HuH-7.5 (cell line): ENCODE measurements around the gene HYAL3.

ENCODE experiments used
- DNase-seq: peaks from one replicate; pipeline ENCODE4 v3.0.0; 2011; ENCODE audit warnings: low spot score

Gene HYAL3, protein sequence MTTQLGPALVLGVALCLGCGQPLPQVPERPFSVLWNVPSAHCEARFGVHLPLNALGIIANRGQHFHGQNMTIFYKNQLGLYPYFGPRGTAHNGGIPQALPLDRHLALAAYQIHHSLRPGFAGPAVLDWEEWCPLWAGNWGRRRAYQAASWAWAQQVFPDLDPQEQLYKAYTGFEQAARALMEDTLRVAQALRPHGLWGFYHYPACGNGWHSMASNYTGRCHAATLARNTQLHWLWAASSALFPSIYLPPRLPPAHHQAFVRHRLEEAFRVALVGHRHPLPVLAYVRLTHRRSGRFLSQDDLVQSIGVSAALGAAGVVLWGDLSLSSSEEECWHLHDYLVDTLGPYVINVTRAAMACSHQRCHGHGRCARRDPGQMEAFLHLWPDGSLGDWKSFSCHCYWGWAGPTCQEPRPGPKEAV

DNA sequence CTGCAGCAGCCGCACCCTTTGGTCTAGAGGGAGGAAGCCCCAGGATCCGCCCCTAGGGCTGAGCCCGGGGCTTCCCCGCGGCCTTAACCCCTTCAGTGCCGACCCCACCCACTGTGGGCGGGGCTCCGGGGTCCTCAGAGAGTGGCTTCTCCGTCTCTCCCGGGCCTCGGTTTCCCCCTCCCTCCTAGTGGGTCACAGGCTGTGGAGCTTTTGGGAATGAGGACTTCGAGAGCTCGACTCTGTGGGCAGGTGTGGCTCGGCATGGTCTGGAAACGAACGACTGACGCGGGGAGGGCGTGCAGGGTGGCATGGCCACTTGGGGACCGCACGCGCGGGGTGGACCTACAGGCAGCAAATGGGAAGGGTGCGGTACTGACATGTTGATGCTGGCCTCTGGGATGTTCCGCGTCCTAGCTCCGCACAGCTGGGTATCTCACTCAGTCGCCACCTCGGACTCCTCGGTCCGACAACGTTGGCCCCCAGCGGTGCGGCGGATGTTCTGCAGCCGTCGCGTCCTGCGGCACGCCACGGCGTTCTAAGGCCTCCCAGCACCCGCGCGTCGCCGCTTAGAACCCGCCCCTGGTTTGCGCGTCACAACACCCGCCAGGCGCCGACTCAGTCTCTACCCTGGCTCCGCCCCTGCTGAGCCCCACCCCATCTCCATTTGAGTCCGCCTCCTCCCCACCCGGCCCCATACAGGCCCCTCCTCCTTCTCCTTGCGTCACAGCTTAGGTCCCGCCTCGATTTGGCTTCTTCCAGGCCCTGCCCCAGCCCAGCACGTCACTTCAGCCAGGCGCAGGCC, at the start of gene HYAL3, which contains the start of gene NAA80:
TSS of gene HYAL3 (minus strand) at position 570 of the 802 bp plus-strand sequence. CDS start 3,803 bp downstream, outside the sequence.
TSS of gene NAA80 (minus strand) at position 570 of the 802 bp plus-strand sequence. CDS start 1,942 bp downstream, outside the sequence.
- peak; percentile 98 for DNase-seq

DNA sequence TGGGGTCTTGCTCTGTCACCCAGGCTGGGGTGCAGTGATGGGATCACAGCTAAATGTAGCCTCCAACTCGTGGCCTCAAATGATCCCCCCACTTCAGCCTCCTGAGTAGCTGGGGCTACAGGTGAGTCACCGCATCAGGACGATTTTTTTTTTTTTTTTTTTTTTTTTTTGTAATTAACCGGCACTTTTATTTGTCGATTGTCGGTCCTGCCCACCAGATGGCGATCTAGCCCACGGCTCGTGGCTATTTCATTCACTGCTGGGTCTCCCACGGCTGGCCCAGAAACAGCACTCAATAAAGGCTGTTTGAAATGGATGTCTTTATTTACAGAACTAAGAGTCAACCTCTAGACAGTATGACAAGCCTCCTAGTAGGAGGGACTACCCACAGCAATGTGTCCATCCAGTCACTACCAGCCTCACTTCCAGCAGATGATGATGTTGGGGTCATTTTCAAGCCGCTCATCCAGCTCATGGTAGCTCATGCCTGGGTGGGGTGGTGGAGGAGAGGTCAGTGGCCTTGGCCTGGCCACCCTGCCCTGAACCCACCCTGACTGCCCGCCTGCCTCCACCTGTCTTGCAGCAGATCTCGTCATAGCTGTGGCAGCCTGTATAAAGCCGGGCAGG, 48.1 kb upstream of the HYAL3 start:
- peak; percentile 71 for DNase-seq

DNA sequence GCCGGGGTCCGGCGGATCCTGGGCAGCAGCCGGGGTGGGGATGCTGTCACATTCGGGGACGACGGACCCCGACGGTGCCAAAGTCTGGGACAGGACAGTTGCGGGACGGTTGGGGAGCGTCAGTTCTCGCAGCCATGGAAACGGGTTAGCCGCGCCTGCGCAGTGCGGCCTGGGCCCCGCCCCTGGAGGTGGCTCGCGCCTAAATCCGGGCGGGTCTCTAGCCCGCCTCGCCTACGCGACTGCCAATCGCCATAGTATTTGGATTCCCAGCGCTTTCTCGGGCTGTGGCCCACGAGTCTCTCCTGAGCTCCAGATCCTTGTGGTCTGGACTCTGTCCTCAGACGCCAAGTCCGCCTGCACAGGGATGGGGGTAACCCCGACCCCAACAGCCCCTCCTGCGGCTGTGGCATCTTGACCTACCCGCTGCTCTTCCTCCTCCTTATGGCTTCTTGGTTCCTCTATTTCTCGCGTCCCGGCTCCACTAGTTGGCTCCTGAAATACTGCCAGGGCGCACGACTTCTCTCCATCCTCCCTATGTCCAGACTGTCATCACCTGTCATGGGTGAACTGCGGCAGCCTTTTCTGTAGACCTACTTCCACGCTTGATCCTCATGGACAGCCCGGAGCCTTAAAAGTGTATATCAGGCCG, 46.5 kb upstream of the HYAL3 start, which contains the start of gene ZMYND10:
TSS of gene ZMYND10 (minus strand) at position 147 of the 649 bp plus-strand sequence. CDS start 153 bp downstream, outside the sequence.
- DNase-seq, result no peak

DNA sequence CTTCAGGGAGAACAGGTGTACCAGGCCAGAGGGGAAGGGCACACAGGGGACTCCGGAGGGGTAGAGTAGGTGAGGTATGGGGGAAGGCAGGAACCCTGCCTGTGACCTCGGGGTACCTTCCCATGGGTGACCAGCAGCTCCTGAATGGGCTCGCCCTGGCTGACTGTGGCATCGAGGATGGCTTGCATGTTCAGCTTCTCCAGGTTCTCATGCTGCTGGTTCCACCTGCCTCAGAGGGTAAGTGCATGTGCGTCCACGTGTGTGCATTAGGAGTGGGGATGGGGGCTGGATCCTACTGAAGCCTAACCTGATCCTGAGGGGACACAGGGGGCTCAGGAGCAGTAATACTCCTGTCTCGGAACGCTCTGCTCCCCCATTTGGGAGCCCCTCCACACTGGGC, 45.8 kb upstream of the HYAL3 start:
- DNase-seq, result no peak

DNA sequence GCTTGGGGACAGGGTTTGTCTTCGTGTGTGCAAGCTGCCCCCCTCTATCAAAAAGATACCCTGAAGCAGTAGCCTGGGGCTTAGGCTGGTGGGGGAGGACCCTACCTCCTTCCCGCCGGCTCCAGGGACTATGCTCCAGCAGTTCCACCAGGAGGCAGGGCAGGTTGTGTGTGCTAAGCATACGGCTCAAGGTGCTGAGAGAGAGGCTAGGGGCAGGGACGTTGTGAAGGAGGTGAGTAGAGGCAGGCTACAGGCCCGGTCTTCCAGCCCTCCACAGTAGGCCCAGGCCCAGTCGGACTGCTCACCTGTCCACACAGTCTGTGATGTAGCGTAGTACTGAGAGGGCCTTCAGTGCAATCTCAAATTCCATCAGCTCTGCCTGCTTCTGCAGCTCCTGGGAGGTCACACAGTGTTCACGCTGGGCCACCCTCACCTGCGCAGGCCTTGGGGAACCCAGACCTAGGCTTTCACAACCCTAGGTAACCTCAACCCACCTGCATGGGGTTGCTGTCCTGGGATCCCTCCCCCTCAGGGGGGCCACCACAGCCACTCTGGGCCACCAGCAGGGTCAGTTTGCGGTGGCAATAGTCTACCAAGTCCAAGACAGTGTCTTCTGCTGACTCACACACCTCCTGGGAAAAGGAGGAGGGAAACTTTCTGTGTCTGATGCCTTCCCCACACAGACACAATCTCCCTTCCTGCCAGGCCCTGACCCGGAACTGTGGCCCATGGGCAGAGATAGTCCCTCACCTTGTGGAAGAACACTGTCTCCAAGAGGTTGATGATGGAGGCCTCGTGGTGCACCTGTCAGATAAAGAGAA, 43.8 kb upstream of the HYAL3 start:
- DNase-seq, result no peak

DNA sequence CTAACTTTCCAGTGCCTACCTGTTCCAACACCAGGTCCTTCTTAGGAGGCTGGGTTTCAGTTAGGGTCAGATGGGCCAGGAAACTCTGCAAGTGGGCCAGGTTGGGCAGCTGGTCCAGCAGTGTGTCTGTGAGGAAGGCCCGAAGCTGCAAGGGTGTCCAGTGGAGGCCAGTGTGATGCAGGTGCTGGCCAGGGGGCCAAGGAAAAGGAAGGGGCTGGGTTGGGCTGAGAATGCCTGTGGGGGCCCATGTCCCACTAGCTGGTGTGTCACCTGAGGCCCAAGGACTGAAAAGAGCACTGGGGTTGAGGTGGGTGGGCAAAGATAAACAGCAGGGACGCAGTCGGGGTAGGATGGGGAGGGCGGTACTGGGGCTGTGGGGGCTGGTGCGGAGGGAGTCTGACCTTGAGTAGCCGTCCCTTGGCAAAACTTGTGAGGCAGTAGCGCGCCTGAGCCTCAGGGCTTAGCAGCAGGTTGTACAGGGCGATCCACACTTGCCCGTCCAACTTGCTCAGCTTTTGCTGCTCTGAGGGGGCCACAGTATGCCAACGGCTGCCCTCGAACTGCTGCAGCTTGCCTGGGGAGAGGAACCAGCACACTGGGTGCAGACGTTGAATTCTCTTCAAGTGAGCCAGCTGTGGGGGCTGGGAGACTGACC, 42.9 kb upstream of the HYAL3 start:
- DNase-seq, result no peak

DNA sequence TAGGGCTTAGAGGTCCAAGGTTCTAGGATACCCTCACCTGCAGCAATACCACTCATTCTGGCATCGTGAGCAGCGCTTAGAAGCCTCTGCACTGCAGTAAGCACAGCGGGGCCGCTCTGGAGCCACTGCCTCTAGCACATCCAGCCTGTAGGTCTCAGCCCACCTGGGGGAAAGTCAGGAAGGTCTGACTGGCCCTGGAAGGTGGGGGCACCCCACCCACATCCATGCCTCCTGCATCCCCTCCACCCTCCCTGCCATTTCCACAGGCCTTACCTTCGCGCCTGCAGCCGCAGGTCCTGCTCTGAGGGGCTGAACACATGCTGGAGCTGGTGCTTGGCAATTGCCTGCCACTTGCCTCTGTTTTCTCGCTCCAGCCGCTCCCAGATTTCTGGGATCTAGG, 42.3 kb upstream of the HYAL3 start:
- no peak for DNase-seq

DNA sequence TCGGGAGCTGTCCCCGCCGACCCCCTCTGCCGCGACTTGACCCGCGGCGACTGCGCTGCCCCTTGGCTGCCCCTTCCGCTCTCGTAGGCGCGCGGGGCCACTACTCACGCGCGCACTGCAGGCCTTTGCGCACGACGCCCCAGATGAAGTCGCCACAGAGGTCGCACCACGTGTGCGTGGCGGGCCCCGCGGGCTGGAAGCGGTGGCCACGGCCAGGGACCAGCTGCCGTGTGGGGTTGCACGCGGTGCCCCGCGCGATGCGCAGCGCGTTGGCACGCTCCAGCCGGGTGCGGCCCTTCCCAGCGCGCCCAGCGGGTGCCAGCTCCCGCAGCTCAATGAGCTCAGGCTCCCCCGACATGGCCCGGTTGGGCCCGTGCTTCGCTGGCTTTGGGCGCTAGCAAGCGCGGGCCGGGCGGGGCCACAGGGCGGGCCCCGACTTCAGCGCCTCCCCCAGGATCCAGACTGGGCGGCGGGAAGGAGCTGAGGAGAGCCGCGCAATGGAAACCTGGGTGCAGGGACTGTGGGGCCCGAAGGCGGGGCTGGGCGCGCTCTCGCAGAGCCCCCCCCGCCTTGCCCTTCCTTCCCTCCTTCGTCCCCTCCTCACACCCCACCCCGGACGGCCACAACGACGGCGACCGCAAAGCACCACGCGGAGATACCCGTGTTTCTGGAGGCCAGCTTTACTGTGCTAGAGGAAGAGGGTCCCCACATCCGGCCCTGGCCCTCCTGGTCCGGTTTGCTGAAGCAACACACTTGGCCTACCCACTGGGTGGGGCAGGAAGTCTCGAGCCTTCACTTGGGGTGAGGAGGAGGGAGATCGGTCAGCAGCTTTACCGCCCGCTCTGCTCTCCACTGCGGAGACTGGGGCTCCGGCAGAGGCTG, 41.5 kb upstream of the HYAL3 start, which contains the start of gene RASSF1:
TSS of gene RASSF1 (minus strand) at position 389 of the 882 bp plus-strand sequence. CDS start at position 358, 31 bp downstream.
- DNase-seq, result no peak

DNA sequence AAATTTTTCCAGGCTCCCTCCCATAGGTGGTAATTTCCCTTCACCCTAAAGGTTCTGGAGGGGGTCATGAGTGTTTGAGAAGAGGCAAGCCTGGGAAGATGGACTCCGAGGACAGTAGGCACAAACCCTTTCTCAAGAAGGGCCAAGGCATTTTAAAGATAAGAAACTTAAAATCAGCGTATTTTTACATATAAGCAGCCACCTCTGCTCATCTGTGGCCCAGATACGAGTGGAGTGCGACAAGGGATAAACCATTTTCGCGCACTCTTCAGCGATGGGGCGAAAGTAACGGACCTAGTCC, 40.9 kb upstream of the HYAL3 start:
- no peak for DNase-seq

DNA sequence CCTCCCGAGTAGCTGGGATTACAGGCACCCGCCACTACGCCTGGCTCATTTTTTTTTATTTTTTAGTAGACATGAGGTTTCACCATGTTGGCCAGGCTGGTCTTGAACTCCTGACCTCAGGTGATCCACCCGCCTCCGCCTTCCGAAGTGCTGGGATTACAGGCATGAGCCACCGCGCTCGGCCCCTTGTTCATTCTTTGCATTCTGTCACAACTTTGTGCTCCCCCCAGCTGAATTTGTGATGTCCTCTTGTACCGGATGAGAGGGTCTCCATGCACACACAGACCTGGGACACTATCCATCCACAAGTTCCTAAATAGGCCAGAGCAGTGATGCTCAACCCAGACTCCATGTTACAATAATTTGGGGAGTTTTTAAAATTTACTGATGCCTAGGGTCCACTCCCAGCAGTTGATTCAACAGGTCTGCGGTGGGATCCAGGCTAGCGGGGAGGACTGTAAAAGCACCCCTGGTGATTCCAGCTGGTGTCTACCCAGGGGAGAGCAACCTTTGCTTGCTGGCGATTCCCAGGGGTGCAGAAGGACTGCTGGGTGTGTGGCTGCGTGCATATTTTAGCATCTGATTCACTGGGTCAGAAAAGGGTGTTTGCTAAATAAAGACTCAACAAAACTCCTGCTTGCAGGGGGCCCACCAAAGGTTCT, 40.4 kb upstream of the HYAL3 start:
- no peak for DNase-seq

DNA sequence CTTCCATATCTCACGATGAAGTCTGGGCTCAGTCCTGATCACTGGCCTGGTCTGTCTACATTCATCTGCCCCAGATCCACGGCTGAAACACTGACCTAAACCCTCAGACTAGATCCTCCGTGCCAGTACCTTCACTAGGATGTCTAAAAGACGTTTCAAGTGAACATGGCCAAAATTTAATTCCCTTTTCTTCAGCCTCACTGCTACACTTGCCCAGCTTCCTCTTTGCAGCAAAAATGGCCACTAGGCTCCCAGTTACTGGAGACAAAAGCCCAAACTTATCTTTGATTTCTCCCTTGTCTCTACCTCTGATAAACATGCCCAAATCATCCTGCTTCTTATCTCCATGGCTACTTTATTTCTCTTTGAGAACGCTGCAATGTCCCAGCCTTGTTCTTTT, 39.8 kb upstream of the HYAL3 start:
- DNase-seq, result no peak

DNA sequence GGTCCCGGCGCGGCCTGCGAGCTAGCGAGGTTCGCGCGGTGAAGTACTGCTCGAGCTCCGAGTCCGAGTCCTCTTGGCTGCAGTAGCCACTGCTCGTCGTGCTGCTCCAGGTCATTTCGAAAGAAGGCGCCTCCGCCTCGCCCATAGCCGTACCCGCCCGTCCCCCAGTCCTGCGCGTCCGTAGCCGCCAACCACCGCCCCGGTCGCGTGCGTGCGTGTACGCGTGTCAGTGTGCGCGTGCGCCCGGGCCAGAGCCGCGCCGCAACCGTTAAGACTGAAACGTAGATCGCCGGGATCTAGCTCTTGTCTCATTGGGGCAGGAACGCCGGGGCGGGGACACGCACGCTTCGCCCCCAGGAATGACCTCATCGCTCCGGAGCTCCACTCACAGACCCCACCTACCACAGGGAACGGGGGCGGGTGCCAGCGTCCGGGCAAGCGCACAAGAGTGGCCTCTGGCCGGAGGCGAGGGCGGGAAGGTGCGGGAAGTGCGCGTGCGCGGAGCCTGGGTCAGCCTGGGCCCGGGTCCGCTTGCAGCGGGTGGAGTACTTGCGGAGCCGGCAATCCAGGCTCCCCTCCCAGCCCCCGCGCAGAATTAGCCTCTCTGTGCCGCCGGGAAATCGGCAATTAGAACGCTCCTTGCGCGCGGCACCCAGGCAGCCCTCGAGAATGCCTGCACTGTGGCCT, 38.1 kb upstream of the HYAL3 start:
- peak; percentile 99 for DNase-seq

DNA sequence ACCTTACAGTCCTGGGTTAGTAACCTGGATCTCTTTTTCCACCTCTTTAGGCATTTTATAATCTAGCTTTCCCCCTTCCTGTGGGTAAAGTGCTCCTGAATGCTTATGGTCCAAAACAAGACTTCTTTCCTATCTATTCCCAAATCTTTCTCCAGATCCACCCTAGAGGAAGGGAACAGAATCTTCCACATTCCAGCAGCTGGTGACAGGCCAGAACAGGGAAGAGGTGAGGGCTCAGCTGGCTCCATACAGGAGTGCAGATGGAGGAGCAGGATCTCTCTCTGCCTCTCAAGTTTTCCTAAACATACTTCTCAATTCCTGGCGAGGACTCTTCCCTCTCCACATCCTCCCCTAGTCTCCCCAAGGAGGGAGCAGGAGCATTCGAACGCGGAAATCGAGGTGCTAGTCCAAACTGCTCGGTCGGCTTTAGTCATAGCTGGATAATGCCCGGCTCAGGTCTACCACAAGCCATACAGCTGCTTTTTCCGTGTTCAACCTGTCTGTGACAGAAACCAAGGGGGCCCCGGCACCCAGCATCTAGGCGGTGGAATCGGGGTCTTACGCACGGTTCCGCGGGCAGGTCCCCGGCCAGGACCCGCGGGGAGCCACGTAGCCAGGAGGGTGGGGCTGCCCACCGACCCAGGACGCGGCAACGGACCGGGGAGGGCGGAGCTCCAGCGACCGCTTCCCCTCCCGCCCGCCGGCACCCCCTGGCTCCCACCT, 37.4 kb upstream of the HYAL3 start:
- no peak for DNase-seq

DNA sequence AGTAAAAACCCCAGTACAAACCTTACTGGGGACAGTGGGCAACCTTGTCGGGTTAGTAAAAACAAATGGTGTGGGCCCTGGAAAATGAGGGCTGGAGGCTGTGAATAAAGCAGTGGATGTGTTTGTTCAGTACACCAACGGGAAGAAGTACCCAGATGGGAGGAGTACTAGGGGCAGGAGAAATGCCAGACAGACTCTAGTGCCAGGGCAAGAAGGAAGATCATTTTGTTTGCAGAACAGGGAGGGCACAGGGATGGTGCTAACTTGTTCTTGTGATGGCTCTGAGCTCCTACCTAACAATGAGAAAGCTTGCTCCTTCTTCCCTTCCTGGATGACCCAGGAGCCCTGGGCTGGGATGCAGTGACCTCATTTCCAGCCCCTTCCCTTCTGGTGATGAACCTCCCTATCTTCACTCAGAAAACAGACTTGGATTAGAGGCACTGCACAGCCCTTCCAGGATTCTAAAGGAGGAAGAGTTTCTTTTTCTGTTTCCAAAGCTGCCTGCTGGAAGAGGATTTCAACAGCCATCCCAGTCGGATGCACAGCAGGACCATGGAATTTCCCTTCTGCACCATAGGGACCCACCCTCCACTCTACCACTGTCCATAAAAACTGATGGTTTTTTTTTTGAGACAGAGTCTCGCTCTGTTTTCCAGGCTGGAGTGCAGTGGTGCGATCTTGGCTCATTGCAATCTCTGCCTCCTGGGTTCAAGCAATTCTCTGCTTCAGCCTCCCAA, 35.3 kb upstream of the HYAL3 start:
- DNase-seq, result no peak

DNA sequence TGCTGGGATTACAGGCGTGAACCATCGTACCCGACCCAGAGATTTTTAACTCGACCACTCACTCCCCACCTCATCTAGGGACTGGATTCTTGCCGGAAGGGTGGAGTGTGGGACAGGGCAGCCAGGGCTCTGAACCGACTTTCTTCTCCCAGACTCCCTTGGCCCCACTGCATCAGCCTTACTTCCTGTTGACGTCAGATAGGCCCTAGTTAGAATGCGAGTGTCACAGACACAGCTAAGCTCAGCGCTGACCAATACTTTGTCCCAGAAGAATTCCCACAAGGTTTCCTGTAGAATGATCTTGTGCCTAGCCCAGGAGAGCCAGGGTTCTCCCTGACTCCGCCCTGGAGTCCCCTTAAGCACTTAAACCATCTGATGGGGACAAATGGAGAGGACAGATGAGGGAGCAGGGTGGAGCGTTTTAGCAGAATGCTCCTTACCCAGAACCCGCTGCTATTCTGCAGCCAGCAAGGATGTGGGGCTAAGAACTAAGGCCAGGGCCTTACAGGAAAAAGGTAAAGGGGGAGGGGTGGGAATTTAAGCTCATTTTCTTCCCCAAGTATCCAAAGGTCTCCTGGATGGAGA, 34.6 kb upstream of the HYAL3 start:
- no peak for DNase-seq

DNA sequence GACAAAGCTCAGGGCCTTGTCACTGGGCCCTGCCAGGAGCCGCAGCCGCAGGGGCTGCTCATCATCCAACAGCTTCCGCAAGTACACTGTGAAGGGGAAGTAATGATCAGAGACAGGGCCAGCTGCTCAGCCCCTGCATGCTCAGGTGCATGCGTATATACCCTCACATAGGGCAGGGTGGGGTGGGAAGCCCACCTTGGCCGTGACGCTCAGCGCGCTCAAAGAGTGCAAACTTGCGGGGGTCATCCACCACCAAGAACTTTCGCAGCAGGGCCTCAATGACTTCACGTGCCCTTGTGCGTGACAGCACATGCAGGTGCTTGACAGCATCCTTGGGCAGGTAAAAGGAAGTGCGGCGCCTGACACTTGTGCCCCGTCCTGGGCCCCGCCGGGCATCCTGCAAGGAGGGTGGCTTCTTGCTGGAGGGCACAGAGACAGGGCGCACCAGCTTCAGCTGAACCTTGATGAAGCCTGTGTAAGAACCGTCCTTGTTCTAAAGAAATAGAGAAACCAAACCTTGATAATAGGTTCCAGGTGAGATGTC, 32.2 kb upstream of the HYAL3 start:
- no peak for DNase-seq
